ENCODE results near the gene TNIK.
"Not testable (repeated sequence)": the region's sequence is repeated elsewhere in the genome, so short reads cannot be mapped to it uniquely, and the experiment has no call there.

Gene TNIK

GRCh38 chr3:171309906-171310359, 150.3 kb downstream of the TNIK start:
- DNase-seq (ENCODE audit: low read depth in 2 of 2), result no peak

- no peak for DNase-seq (ENCODE audit: low read depth in 2 of 2)
Measured at GRCh38 chr3:171307988-171308387, 152.2 kb downstream of the TNIK start.

- DNase-seq (ENCODE audit: low read depth in 2 of 2), result no peak
Measured at GRCh38 chr3:171307046-171307585, 153.1 kb downstream of the TNIK start.

- DNase-seq (ENCODE audit: low read depth in 2 of 2), result no peak
Measured at GRCh38 chr3:171306631-171307030, 153.6 kb downstream of the TNIK start.

- DNase-seq (ENCODE audit: low read depth in 2 of 2), result not testable (repeated sequence)
Measured at GRCh38 chr3:171305823-171306222, 154.4 kb downstream of the TNIK start.

GRCh38 chr3:171304498-171304897, 155.7 kb downstream of the TNIK start:
- DNase-seq (ENCODE audit: low read depth in 2 of 2), result not testable (repeated sequence)

DNA sequence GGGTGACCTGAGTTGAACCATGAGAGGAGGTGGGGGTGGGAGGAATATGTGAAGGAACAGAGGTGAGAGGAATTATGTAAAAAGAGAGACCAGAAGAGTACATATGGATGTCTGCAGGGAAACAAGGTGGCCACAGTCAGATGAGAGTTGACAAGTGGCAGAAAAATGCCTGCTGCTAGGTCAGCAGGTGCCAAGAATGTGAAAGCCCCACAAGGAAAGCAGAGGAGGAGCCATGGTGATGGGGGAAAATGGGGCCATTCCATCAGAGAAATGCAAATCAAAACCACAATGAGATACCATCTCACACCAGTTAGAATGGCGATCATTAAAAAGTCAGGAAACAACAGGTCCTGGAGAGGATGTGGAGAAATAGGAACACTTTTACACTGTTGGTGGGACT, 156.2 kb downstream of the TNIK start:
- DNase-seq (ENCODE audit: low read depth in 2 of 2), result not testable (repeated sequence)

- DNase-seq (ENCODE audit: low read depth in 2 of 2), result no peak
Measured at GRCh38 chr3:171301998-171302397, 158.2 kb downstream of the TNIK start.

DNA sequence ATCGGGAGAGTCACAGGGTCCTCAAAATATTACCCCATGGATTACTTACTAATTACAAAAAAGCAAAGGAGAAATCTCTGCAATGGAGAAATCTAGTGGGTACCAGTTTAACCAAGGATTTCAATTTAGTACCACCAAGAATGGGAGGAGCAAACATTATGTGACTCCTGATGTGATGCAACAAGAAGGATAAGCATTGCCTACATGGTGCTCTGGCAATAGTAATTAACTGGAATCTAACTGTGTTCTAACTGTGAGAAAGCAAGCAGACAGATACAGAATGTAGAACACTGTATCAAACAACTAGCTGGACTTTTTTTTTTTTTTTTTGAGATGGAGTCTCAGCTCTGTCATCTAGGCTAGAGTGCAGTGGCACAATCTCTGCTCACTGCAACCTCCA, 159.2 kb downstream of the TNIK start:
- DNase-seq (ENCODE audit: low read depth in 2 of 2), result no peak

DNA sequence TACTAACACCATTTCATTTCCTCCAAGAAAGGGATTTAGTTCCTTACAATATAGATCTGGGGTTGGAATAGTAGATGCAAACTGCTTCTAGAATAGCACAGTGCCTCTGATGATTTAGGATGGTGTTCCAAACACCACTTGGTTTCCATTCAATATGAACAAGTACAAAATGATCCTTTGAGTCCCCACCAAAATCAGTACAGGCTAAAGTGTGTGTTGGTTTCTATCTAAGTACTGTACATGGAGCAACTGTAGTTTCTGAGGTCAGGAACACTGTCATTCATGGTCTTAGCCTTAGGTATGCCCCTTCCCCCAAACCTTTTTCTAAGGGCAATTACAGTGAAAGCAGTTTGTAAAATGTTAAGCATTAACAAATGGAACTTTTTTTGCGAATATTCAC, 162.3 kb downstream of the TNIK start:
- DNase-seq (ENCODE audit: low read depth in 2 of 2), result no peak

DNA sequence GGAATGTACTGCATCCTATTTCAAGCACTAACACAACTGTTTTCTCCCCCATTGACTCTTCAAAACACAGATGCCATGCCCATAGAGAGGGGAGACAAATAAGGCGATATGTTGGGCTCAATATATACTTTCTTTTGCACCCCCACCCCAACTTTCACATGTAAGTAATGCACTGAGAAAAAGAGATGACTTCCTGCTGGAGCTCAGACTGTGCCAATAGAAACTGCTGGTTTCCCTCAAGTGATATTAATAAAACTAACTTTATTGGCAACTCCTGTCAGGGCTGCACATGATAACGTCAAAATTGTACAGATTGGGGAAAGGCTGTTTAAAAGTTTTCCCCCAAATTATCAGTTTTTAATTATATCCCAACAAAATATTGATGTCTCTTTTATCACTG, 163.0 kb downstream of the TNIK start:
- no peak for DNase-seq (ENCODE audit: low read depth in 2 of 2)

DNA sequence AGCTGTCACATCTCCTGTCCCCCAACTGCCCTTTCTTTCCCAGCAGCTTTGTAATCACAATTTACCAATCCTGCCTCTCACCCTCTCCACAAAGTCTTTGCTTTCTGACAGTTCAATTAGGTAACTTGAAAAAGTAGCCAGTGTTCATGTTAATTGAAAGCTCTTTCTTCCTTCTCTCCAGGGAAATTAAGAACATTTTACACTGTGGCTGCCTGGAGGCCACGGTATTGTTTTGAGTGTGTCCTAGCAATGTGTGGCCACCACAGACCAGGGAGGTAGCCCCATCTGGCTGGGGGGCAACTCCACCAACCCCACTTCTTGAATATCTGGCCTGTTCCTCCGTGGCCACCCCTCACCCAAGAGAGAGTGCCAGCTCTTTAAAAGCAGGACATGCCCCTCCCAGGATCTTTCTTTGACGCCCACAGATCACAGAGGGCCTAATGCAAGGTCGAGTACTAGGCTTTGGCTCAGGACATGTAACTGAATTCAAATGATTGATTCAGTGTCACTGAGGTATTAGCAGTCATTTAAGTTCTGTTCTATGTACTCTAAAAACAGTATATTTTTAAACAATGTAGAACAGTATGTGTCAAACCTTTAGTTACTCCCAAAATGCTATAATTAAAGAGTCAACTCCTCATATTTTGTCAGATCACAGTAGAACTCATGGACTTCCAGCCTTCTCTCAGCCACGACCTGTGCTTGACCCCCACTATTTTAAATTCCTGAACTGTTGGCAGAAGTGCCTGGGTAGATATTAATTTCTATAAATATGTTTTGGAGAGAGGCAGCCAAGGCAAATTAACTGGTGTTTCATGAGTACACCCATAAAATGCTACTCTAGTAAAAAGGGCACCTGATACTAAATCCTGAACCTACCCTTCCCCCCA, 164.5 kb downstream of the TNIK start:
- DNase-seq (ENCODE audit: low read depth in 2 of 2), result no peak

DNA sequence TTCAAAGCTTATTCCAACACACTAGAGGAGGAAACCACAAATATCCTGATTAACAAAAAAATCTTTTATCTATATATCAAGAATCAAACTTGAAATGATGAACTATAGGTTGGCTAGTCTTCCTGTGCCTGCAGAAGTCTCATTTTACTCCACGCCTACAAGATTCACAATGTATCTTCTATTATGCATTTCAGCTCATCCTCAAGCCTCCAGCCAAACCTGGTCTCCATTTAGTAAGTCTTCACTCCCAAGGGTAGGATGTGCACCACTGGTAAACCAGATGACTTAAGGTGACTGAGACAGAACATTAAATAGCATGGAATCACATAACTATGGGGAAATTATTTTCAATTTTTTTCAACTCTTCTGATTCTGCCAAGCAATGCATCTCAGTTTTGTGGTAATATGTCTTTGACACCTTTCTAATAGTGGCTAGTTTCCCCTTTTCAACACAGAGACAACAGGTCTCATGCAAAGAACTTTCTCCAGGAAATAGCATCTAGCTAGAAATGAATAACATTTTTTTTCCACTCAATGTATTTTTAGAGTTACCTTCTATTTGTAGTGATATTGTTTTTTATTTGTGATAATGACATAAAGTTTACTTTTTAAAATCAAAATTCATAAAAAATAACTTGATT, 166.9 kb downstream of the TNIK start:
- no peak for DNase-seq (ENCODE audit: low read depth in 2 of 2)

DNA sequence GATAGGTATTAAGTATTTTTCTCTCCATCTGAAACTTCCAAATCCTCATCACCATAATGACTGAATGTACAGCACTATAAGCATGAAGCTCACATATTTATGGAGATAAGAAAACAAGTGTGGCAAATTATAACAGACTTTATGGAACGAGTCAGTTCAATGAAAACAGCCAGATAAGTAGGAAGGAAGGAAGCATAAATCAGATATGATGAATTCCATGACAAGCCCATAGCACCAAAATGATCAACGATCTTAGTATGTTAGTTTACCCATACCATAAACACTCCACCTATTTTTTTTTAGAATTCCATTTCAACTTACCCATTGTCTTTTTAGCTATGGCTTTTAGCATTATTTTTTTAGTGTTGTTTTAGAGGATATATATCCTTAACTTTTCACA, 169.5 kb downstream of the TNIK start:
- DNase-seq (ENCODE audit: low read depth in 2 of 2), result no peak

GRCh38 chr3:171289291-171289690, 170.9 kb downstream of the TNIK start:
- no peak for DNase-seq (ENCODE audit: low read depth in 2 of 2)

- not testable (repeated sequence) for DNase-seq (ENCODE audit: low read depth in 2 of 2)
Measured at GRCh38 chr3:171287761-171288160, 172.4 kb downstream of the TNIK start.

- DNase-seq (ENCODE audit: low read depth in 2 of 2), result no peak
Measured at GRCh38 chr3:171286580-171287249, 173.5 kb downstream of the TNIK start.

DNA sequence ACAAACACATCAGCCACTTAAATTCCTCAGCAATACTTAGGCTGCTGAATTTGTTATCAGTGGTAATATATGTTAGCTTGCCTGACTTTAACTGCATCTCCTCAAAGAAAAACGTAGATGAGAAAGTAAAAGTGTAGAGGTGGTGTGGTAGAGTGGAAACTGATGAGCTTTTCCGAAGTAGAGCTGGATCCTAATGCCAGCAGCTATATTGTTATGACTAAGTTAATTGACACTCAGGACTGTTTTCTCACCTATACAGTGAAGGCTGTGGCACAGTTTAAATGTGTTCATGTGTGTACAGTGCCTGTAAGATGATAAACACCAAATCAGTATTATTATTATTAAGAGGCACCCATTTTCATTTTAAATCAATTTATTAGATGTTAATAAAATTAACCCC, 174.9 kb downstream of the TNIK start:
- DNase-seq (ENCODE audit: low read depth in 2 of 2), result no peak

DNA sequence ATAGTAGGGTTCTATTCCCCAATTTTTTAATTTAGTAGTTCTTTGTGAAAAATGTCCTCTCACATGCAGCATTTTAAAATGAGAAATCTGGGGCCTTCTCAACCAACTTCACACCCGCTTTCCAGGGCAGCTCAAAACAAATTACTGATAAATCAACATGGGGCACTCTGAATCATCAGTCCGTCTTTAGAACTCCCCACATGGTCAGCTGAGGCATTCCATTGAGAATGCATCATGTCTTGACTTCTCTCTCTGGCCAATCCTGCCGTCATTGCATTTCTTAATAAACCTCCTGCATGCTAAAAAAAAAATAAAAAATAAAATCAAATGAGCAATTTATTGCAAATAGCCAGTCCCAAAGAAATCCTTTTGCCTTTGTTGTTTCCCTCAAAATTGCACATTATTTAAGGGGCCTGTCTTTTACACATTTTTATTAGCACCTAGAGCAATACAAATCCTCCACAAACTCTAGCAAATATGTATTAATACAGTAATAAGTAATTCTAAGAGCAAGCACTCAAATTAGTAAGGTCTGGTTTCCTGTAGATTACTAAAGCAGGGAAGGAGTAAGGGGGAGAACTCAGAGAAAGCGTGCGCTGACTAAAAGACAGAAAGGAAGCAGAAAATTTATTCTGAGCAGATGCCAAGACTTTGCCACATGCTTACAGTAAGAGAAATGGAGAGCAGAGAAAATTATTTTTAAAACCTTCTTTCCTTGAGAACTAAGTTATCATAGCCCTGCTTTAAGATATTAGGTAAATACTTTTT, 175.7 kb downstream of the TNIK start:
- no peak for DNase-seq (ENCODE audit: low read depth in 2 of 2)

DNA sequence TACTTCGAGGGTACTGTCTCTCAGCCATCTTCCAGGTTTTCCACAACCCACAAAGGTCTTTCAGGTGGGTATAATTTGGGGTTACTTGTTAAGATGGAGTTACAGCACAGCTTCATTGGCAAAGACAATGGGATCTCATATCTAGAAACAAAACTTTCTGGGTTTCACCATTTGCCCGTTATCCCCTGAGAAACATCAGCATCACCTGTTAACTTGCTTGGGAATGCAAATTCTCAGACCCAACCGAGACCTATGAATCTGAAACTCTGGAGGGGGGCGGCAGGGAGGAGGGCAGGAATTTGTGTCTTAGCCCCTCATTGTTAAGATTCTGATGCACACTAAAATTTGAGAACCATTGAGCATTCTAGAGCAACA, 176.4 kb downstream of the TNIK start:
- DNase-seq (ENCODE audit: low read depth in 2 of 2), result no peak

GRCh38 chr3:171283183-171283847, 176.9 kb downstream of the TNIK start:
- DNase-seq (ENCODE audit: low read depth in 2 of 2), result no peak

Data from activated CD4-positive, alpha-beta T cell treated with anti-CD3 and anti-CD28 coated beads for 24 hours (primary cell).